ENCODE data around the gene RBM10. TPM values are rescaled to one million over a fixed set of nuclear protein-coding genes. Genes with fewer than 3 reads are reported as not detected.
A peak's percentile ranks its signal among the peaks of the same experiment; 100 is the strongest.

Gene RBM10
- total RNA-seq, 4 donors from 2014 or later, result 25.2 to 33.1 (median 29.2) TPM

DNA sequence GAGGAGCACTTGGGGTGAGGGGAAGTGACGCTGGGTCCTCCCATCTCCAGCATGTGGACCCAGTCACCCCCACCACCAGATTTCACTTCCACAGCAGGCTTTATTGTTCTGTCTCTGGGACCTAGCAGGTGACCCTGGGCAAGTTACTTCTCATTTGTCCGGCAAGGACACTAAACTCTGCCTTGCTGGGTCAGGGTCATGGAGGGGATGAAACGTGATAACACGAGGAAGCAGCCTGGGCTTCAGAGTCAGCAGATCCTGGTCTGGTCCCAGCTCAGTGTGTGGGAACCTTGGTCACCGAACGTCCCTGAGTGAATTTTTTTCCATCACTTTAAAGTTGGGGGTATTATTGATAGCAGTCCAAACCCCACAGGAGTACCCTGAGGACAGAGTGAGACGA is 52.5 kb downstream of the RBM10 start:
- Histone ChIP-seq H3K36me3 (peaks cover 6 to 45% of the 10 kb centered on the region in 2 donors), H3K4me3 (no peak overlapping the region), H3K9me3 (no peaks in the 10 kb centered on the region), H3K27ac (peak overlapping the region in 3 of 4 donors; percentile 7 to 40 (median 38)), H3K27me3 (no peaks in the 10 kb centered on the region), H3K4me1 (peaks cover 0 to 56% (median 39%) of the 10 kb centered on the region in 3 donors)
- TF ChIP-seq EP300 (IDR thresholded peaks at IDR 0.05) (no peak), POLR2A (IDR thresholded peaks at IDR 0.05) (no peak), POLR2AphosphoS5 (IDR thresholded peaks at IDR 0.05) (no peak)
- TF ChIP-seq, protein P1, sequence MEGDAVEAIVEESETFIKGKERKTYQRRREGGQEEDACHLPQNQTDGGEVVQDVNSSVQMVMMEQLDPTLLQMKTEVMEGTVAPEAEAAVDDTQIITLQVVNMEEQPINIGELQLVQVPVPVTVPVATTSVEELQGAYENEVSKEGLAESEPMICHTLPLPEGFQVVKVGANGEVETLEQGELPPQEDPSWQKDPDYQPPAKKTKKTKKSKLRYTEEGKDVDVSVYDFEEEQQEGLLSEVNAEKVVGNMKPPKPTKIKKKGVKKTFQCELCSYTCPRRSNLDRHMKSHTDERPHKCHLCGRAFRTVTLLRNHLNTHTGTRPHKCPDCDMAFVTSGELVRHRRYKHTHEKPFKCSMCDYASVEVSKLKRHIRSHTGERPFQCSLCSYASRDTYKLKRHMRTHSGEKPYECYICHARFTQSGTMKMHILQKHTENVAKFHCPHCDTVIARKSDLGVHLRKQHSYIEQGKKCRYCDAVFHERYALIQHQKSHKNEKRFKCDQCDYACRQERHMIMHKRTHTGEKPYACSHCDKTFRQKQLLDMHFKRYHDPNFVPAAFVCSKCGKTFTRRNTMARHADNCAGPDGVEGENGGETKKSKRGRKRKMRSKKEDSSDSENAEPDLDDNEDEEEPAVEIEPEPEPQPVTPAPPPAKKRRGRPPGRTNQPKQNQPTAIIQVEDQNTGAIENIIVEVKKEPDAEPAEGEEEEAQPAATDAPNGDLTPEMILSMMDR (IDR thresholded peaks at IDR 0.05), result no peak
- ATAC-seq, result no peak
- 33 to 51% methylated on average over 1 to 3 of the region's 7 CpGs for WGBS, 2 donors (ENCODE audit: low coverage in 1 of 2)

DNA sequence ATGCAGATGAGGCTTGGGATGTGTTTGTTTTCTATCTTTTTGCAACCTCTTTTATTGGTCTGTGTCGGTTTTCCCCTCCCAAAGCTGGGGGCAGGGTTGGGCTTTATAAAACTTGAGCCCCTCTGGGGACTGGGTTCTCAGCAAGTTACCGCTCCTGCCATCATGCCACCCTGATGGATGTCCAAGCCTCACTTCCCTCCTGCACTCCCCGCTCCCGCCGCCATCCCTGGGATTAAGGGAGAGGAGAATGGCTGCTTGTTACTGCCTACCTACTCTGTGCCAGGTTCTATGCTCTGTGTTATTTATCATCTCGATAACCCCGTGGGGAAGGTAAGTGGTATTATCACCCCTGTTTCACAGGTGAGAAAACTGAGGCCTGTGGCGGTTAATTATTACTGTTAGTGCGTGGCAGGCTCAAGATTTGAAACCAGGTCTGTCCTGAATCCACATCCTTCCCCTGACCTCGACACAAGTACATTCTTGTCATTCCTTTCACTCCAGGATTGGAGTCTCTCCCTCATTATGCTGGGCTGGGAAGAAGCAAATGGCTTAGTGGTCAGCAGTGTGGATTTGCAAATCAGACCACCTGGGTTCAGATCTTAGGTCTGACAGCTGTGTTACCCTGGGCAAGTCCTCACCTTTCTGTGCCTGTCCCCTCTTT is 53.1 kb downstream of the RBM10 start:
- no peak for ATAC-seq
- 33 to 66% methylated on average over 1 to 7 of the region's 10 CpGs for WGBS, 2 donors (ENCODE audit: low coverage in 1 of 2)
- Histone ChIP-seq H3K4me1 (peaks cover 0 to 53% (median 37%) of the 10 kb centered on the region in 3 donors), H3K27ac (peak overlapping the region in 3 of 4 donors; percentile 38 to 69 (median 48)), H3K27me3 (no peaks in the 10 kb centered on the region), H3K4me3 (no peak overlapping the region), H3K36me3 (peaks cover 6 to 51% of the 10 kb centered on the region in 2 donors), H3K9me3 (no peaks in the 10 kb centered on the region)
- TF ChIP-seq POLR2A (IDR thresholded peaks at IDR 0.05) (no peak), POLR2AphosphoS5 (IDR thresholded peaks at IDR 0.05) (no peak), EP300 (IDR thresholded peaks at IDR 0.05) (no peak)
- TF ChIP-seq, protein P1 (IDR thresholded peaks at IDR 0.05), result no peak

DNA sequence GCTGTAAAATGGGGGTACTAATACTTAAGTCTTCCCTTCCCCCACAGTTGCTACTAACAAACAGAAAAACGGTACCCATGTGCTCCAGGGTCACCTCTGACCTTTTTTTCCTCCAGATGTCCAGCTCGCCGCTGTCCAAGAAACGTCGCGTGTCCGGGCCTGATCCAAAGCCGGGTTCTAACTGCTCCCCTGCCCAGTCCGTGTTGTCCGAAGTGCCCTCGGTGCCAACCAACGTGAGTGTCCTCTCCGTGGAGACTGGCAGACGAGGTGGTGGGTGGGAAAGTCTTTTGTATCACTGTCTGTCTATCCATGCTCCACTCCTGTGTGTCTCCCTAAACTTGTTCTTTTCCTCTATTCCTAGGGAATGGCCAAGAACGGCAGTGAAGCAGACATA is 53.7 kb downstream of the RBM10 start:
- H3K27ac ChIP-seq, result peak overlapping the region in 3 of 4 donors; percentile 38 to 69 (median 48)
- peaks cover 6 to 55% of the 10 kb centered on the region in 2 donors for H3K36me3 ChIP-seq
- WGBS, 2 donors (ENCODE audit: low coverage in 1 of 2), result 50% methylated on average over 4 of the region's 15 CpGs; no CpG with 5 or more reads in 1 of the 2 donors
- H3K4me1 ChIP-seq, result peaks cover 0 to 51% (median 34%) of the 10 kb centered on the region in 3 donors
- no peaks in the 10 kb centered on the region for H3K27me3 ChIP-seq
- no peak for TF ChIP-seq EP300 (IDR thresholded peaks at IDR 0.05)
- TF ChIP-seq POLR2A (IDR thresholded peaks at IDR 0.05), result no peak
- TF ChIP-seq POLR2AphosphoS5 (IDR thresholded peaks at IDR 0.05), result no peak
- no peaks in the 10 kb centered on the region for H3K9me3 ChIP-seq
- H3K4me3 ChIP-seq, result no peak overlapping the region
- no peak for ATAC-seq

DNA sequence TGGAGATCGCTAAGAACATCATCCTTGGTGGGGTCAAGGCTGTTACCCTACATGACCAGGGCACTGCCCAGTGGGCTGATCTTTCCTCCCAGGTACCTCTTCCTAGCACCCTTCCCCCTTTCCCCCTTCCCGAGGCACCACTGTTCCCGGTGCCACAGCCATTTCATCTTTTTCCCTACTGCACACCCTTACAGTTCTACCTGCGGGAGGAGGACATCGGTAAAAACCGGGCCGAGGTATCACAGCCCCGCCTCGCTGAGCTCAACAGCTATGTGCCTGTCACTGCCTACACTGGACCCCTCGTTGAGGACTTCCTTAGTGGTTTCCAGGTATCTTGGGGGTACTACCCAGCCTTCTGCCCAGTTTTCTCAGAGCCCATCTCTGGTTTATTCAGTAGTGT is 54.3 kb downstream of the RBM10 start:
- Histone ChIP-seq H3K36me3 (peaks cover 6 to 61% of the 10 kb centered on the region in 2 donors), H3K4me1 (peaks cover 0 to 51% (median 34%) of the 10 kb centered on the region in 3 donors), H3K27me3 (no peaks in the 10 kb centered on the region), H3K9me3 (no peaks in the 10 kb centered on the region), H3K4me3 (no peak overlapping the region), H3K27ac (peak overlapping the region in 3 of 4 donors; percentile 38 to 69 (median 48))
- TF ChIP-seq POLR2A (IDR thresholded peaks at IDR 0.05), result no peak
- no peak for TF ChIP-seq POLR2AphosphoS5 (IDR thresholded peaks at IDR 0.05)
- no peak for TF ChIP-seq EP300 (IDR thresholded peaks at IDR 0.05)
- TF ChIP-seq, protein P1 (IDR thresholded peaks at IDR 0.05), result no peak
- ATAC-seq, result no peak
- WGBS, 2 donors (ENCODE audit: low coverage in 1 of 2), result 83 to 86% methylated on average over 1 to 6 of the region's 10 CpGs

DNA sequence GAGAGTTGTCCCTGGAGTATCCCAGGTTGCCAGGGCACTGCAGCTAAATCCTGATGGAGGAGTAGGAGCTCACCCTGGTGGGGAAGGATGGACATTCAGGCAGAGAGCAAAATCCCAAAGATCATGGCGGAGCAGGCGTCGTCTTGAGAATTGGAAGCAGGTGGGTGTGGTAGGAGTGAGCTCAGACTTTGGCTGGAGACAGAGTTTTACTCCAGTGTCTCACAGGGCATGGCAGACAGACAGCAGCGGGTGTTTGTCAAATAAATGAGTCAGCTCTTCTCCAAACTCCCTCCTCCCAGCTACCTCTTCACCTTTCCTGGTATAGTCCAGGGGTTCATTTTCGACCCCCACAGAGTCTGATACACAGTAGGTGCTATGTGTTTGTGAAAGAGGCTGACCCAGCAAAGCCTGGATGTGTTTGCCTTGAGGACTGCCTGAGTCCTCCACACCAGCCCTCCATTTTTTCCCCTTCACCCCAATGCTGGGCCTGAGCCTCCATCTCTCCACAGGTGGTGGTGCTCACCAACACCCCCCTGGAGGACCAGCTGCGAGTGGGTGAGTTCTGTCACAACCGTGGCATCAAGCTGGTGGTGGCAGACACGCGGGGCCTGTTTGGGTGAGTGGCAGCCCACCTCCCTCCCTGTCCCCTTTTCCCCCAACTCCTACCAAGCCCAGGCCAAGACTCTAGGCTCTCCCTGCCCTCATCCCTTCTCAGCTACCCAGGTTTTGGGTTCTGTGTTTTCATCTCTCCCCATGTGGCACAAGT is 55.5 kb downstream of the RBM10 start:
- no peaks in the 10 kb centered on the region for H3K27me3 ChIP-seq
- peak; percentile 74 for ATAC-seq
- H3K27ac ChIP-seq, result peak overlapping the region; percentile 21 to 77 (median 60)
- H3K4me3 ChIP-seq, result no peak overlapping the region
- TF ChIP-seq, protein P1 (IDR thresholded peaks at IDR 0.05), result peak in 2 of 4 experiments; percentile 21 to 31
- no peak for TF ChIP-seq EP300 (IDR thresholded peaks at IDR 0.05)
- WGBS, 2 donors (ENCODE audit: low coverage in 1 of 2), result 60 to 80% methylated on average over 1 to 4 of the region's 9 CpGs
- peaks cover 6 to 74% of the 10 kb centered on the region in 2 donors for H3K36me3 ChIP-seq
- H3K4me1 ChIP-seq, result peaks cover 0 to 38% (median 26%) of the 10 kb centered on the region in 3 donors
- no peaks in the 10 kb centered on the region for H3K9me3 ChIP-seq

All from gastroesophageal sphincter (tissue), 4 donors.